GM23338 (cell line): ENCODE measurements around the gene ETV3.

Experiments used
- CTCF ChIP-seq, 2 experiments: fragments of 200-600 bp in 1 of 2; sonication (generic) in 1 of 2; conservative IDR thresholded peaks; 2 replicates each; pipeline versions ENCODE4 v1.5.1 to v1.6.1; 2016 to 2017; ENCODE audit warnings: antibody characterized with exemption in 2 of 2, low read depth in 2 of 2, mild to moderate bottlenecking in 2 of 2, moderate library complexity in 1 of 2
- EZH2 ChIP-seq: fragments of 200-600 bp; sonication (generic); IDR thresholded peaks from one replicate; pipeline ENCODE4 v1.8.0; 2017; ENCODE audit warnings: antibody characterized with exemption, mild to moderate bottlenecking, low read depth; ENCODE audit not compliant: unreplicated experiment
- EZH2phosphoT487 ChIP-seq: fragments of 200-600 bp; sonication (generic); IDR thresholded peaks from one replicate; pipeline ENCODE4 v1.8.1; 2018; ENCODE audit warnings: antibody characterized with exemption; ENCODE audit not compliant: unreplicated experiment
- POLR2AphosphoS5 ChIP-seq: IDR thresholded peaks from 2 replicates; pipeline ENCODE4 v1.6.1; 2016; ENCODE audit warnings: antibody characterized with exemption, low read depth
- REST ChIP-seq: IDR thresholded peaks from one replicate; pipeline ENCODE4 v1.6.1; 2018; ENCODE audit warnings: antibody characterized with exemption; ENCODE audit not compliant: unreplicated experiment
- ZNF331 ChIP-seq: fragments of 250-450 bp; sonication (Bioruptor Pico); IDR thresholded peaks from 2 replicates; pipeline ENCODE4 v1.5.0; 2020; ENCODE audit warnings: low read depth, mild to moderate bottlenecking, moderate library complexity
- TF ChIP-seq, protein P1 (sequence below): IDR thresholded peaks from 2 replicates; pipeline ENCODE4 v1.6.1; 2016; ENCODE audit warnings: antibody characterized with exemption

DNA sequence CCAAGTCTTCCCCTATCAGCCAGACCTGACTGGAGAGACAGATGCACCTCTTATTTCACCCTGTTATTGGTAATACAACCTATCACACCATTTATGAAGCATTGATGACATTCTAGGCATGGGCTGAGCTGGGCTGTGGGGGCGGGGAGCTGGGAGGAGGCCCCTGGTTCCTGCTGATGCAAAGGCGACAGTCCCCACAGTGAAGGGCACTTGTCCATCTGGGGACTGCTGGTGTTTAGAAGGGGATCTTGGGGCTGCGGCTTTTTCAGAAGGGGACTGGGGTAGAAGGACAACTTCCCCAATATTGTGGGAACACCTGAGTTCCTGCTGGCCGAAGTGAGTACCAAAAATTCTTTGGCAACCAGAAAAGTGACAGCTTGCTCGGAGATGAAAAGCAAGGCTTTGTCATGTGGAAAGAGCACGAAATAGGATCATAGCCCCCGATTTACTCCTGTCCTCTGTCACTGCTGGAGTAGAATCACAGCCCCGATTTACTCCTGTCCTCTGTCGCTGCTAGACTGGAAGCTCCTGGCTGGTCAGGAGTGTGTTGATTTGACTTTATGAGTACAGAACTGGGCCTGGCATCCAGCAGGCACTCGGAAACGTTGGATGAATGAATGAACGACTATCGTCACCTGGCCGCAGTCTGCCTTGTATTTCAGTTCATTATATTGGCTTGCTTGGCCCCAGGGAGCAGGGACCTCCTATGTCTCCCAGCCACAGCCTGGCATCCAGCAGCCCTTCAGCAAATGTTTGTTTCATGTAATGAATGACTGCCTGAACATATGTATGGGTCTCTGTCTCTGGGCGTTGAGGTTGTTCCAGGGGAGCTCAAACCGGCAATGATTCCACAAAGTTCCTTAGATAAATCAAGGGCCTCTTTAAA is 22.1 kb downstream of the ETV3 start:
- TF ChIP-seq, protein P1, sequence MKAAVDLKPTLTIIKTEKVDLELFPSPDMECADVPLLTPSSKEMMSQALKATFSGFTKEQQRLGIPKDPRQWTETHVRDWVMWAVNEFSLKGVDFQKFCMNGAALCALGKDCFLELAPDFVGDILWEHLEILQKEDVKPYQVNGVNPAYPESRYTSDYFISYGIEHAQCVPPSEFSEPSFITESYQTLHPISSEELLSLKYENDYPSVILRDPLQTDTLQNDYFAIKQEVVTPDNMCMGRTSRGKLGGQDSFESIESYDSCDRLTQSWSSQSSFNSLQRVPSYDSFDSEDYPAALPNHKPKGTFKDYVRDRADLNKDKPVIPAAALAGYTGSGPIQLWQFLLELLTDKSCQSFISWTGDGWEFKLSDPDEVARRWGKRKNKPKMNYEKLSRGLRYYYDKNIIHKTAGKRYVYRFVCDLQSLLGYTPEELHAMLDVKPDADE: no peak
- TF ChIP-seq CTCF (conservative IDR thresholded peaks at IDR 0.05; ENCODE audit: low read depth in 2 of 2): no peak
- no peak for TF ChIP-seq EZH2
- no peak for TF ChIP-seq POLR2AphosphoS5
- TF ChIP-seq REST: no peak
- TF ChIP-seq EZH2phosphoT487: no peak
- no peak for TF ChIP-seq ZNF331 (CRISPR knock-in tag)
